A549 (cell line): Measurements from ENCODE around the gene SRGAP1.

ENCODE experiments used
- CEBPB ChIP-seq, 2 experiments: fragments of >200 bp in 1 of 2; sonication (Bioruptor Twin) in 1 of 2; formaldehyde crosslinking in 1 of 2; IDR thresholded peaks; 2 replicates each; pipeline ENCODE4 v1.6.1; 2012 to 2016
- EHMT2 ChIP-seq: fragments of 200-600 bp; sonication (generic); IDR thresholded peaks from 2 replicates; pipeline ENCODE4 v1.6.1; 2016; ENCODE audit warnings: antibody characterized with exemption, low read depth, mild to moderate bottlenecking, moderate library complexity
- EP300 ChIP-seq, 2 experiments: fragments of >200 bp; sonication (Bioruptor Twin); formaldehyde crosslinking; IDR thresholded peaks; 2 replicates in 1 of 2; 3 replicates in 1 of 2; pipeline ENCODE4 v1.6.1; 2016 to 2017
- FOSL2 ChIP-seq, 2 experiments: fragments of 450-650 bp in 1 of 2; fragments of >200 bp in 1 of 2; sonication (Bioruptor Twin) in 1 of 2; formaldehyde crosslinking; IDR thresholded peaks; 2 replicates each; pipeline versions ENCODE4 v1.5.0 to v1.6.1; 2016 to 2020; ENCODE audit warnings: mild to moderate bottlenecking in 1 of 2, moderate library complexity in 1 of 2
- HDAC2 ChIP-seq: fragments of 200-600 bp; sonication (generic); IDR thresholded peaks from 2 replicates; pipeline ENCODE4 v1.6.1; 2016
- PHF8 ChIP-seq: fragments of 200-600 bp; sonication (generic); IDR thresholded peaks from 2 replicates; pipeline ENCODE4 v1.6.1; 2016; ENCODE audit warnings: low read depth, mild to moderate bottlenecking, antibody characterized with exemption, moderate library complexity, borderline replicate concordance
- POLR2A ChIP-seq: IDR thresholded peaks from 2 replicates; pipeline ENCODE4 v1.6.1; 2012; ENCODE audit warnings: mild to moderate bottlenecking, low read length
- RFX5 ChIP-seq: fragments of 450-650 bp; IDR thresholded peaks from 2 replicates; pipeline ENCODE4 v1.7.1; 2014; ENCODE audit warnings: antibody characterized with exemption, mild to moderate bottlenecking, moderate library complexity
- TF ChIP-seq, protein P1 (sequence below): fragments of >200 bp; sonication (Bioruptor Twin); formaldehyde crosslinking; IDR thresholded peaks from 3 replicates; pipeline ENCODE4 v1.5.1; 2016
- TF ChIP-seq, protein P2 (sequence below): IDR thresholded peaks from 2 replicates; pipeline ENCODE4 v1.6.1; 2012; ENCODE audit warnings: low read depth, borderline replicate concordance

DNA sequence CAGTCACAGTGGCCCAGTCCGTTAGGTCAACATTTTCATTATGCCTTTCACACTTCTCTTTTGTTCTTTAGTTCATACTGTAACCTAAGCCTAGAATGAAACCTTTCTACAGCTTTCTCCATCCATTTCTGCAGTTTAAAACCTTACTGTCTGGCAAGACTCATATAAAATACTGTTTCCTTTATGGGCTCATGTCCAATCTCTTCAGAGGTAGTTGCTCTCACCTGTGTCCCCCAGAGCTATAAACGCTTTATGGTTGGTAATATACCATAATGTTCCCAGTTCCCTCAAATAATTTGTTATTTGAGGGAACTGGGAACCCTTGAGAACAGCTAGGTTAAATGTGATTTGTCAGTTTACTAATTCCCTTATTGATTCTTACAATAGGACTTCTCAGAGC lies 83.0 kb downstream of the SRGAP1 start:
- TF ChIP-seq, protein P1, sequence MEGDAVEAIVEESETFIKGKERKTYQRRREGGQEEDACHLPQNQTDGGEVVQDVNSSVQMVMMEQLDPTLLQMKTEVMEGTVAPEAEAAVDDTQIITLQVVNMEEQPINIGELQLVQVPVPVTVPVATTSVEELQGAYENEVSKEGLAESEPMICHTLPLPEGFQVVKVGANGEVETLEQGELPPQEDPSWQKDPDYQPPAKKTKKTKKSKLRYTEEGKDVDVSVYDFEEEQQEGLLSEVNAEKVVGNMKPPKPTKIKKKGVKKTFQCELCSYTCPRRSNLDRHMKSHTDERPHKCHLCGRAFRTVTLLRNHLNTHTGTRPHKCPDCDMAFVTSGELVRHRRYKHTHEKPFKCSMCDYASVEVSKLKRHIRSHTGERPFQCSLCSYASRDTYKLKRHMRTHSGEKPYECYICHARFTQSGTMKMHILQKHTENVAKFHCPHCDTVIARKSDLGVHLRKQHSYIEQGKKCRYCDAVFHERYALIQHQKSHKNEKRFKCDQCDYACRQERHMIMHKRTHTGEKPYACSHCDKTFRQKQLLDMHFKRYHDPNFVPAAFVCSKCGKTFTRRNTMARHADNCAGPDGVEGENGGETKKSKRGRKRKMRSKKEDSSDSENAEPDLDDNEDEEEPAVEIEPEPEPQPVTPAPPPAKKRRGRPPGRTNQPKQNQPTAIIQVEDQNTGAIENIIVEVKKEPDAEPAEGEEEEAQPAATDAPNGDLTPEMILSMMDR, result no peak
- TF ChIP-seq HDAC2, result no peak
- TF ChIP-seq, protein P2, sequence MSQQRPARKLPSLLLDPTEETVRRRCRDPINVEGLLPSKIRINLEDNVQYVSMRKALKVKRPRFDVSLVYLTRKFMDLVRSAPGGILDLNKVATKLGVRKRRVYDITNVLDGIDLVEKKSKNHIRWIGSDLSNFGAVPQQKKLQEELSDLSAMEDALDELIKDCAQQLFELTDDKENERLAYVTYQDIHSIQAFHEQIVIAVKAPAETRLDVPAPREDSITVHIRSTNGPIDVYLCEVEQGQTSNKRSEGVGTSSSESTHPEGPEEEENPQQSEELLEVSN, result no peak
- TF ChIP-seq EHMT2, result no peak
- no peak for TF ChIP-seq PHF8
- no peak for TF ChIP-seq POLR2A
- TF ChIP-seq CEBPB (IDR thresholded peaks at IDR 0.05), result no peak
- no peak for TF ChIP-seq EP300 (IDR thresholded peaks at IDR 0.05)
- TF ChIP-seq FOSL2 (IDR thresholded peaks at IDR 0.05), result no peak
- no peak for TF ChIP-seq FOSL2 (CRISPR knock-in tag; IDR thresholded peaks at IDR 0.05)
- no peak for TF ChIP-seq RFX5
